ENCODE data around the gene CDC42EP3.

CDC42EP3 gene

GRCh38 chr2:37636381-37637066 lies 34.9 kb downstream of the CDC42EP3 start:
- no peak for DNase-seq (ENCODE audit: low spot score)

- DNase-seq (ENCODE audit: low spot score), result no peak
These were observed 35.7 kb downstream of the CDC42EP3 start for GRCh38 chr2:37635504-37636380.

- DNase-seq (ENCODE audit: low spot score), result no peak
These were observed 36.4 kb downstream of the CDC42EP3 start for GRCh38 chr2:37634914-37635503.

- DNase-seq (ENCODE audit: low spot score), result no peak
These were observed 37.6 kb downstream of the CDC42EP3 start for GRCh38 chr2:37633845-37634244.

- no peak for DNase-seq (ENCODE audit: low spot score)
These were observed 38.2 kb downstream of the CDC42EP3 start for GRCh38 chr2:37633234-37633633.

- DNase-seq (ENCODE audit: low spot score), result no peak
These were observed 39.1 kb downstream of the CDC42EP3 start for GRCh38 chr2:37632310-37632709.

GRCh38 chr2:37631698-37632097 lies 39.7 kb downstream of the CDC42EP3 start:
- DNase-seq (ENCODE audit: low spot score), result no peak

GRCh38 chr2:37631292-37631691 lies 40.1 kb downstream of the CDC42EP3 start:
- no peak for DNase-seq (ENCODE audit: low spot score)

- DNase-seq (ENCODE audit: low spot score), result no peak
These were observed 40.7 kb downstream of the CDC42EP3 start for GRCh38 chr2:37630776-37631175.

- no peak for DNase-seq (ENCODE audit: low spot score)
These were observed 41.1 kb downstream of the CDC42EP3 start for GRCh38 chr2:37630301-37630700.

GRCh38 chr2:37629529-37629928 lies 41.9 kb downstream of the CDC42EP3 start:
- no peak for DNase-seq (ENCODE audit: low spot score)

- no peak for DNase-seq (ENCODE audit: low spot score)
These were observed 43.7 kb downstream of the CDC42EP3 start for GRCh38 chr2:37627710-37628109.

GRCh38 chr2:37625796-37626571 lies 45.5 kb downstream of the CDC42EP3 start:
- no peak for DNase-seq (ENCODE audit: low spot score)

- no peak for DNase-seq (ENCODE audit: low spot score)
These were observed 46.3 kb downstream of the CDC42EP3 start for GRCh38 chr2:37625156-37625555.

GRCh38 chr2:37623971-37624900 lies 47.2 kb downstream of the CDC42EP3 start:
- DNase-seq (ENCODE audit: low spot score), result no peak

- DNase-seq (ENCODE audit: low spot score), result no peak
These were observed 48.0 kb downstream of the CDC42EP3 start for GRCh38 chr2:37623406-37623805.

- DNase-seq (ENCODE audit: low spot score), result no peak
These were observed 48.9 kb downstream of the CDC42EP3 start for GRCh38 chr2:37622450-37623100.

GRCh38 chr2:37621199-37621598 lies 50.2 kb downstream of the CDC42EP3 start:
- DNase-seq (ENCODE audit: low spot score), result no peak

GRCh38 chr2:37619959-37620300 lies 51.5 kb downstream of the CDC42EP3 start:
- no peak for DNase-seq (ENCODE audit: low spot score)

- DNase-seq (ENCODE audit: low spot score), result no peak
These were observed 52.0 kb downstream of the CDC42EP3 start for GRCh38 chr2:37619230-37619958.

All from iPS-NIHi11 (cell line).